Adrenal gland (tissue), 5 donors: ENCODE results near the gene FGF14.

Experiments
- CTCF ChIP-seq, 6 experiments: fragments of 450-650 bp in 4 of 6; fragments of 200-600 bp in 2 of 6; sonication (generic) in 1 of 6; IDR thresholded peaks; 1 replicate in 5 of 6; 2 replicates in 1 of 6; pipeline versions ENCODE4 v1.5.1 to v1.8.0; 2016 to 2021; ENCODE audit warnings: antibody characterized with exemption in 6 of 6, mild to moderate bottlenecking in 2 of 6, moderate library complexity in 1 of 6
- POLR2A ChIP-seq, 2 donors: fragments of 450-650 bp; IDR thresholded peaks; one replicate each; pipeline ENCODE4 v1.6.1; 2017; ENCODE audit warnings: antibody characterized with exemption in 2 of 2, mild to moderate bottlenecking in 2 of 2, moderate library complexity in 1 of 2
- donor health status: DM: no; HTN: no; CAD: no.

- TF ChIP-seq CTCF (IDR thresholded peaks at IDR 0.05) (no peak), POLR2A (IDR thresholded peaks at IDR 0.05) (no peak)
Observed at GRCh38 chr13:102386461-102386860, 15.4 kb downstream of the FGF14 start.
